ENCODE results near the gene ECHDC3.
"Not testable (repeated sequence)": the region's sequence is repeated elsewhere in the genome, so short reads cannot be mapped to it uniquely, and the experiment has no call there.

The ECHDC3 gene

DNA sequence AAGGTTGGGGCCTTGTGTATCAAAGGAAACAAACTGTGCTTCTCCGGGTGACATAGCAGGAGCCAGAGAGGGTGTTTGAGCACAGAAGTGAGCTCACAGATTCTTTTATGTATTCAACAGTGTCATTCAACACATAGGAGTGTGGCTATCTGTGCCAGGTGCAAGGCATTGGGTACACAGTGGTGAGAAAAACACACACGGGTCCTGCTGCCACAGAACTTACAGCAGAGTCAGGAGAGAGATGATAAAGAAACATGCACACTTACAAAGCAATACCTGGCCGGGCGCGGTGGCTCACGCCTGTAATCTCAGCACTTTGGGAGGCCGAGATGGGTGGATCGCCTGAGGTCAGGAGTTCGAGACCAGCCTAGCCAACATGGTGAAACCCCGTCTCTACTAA lies 16.3 kb upstream of the ECHDC3 start:
- H3K27ac Mint-ChIP-seq = no peak overlapping the region
- no peak overlapping the region for H3K4me3 Mint-ChIP-seq

DNA sequence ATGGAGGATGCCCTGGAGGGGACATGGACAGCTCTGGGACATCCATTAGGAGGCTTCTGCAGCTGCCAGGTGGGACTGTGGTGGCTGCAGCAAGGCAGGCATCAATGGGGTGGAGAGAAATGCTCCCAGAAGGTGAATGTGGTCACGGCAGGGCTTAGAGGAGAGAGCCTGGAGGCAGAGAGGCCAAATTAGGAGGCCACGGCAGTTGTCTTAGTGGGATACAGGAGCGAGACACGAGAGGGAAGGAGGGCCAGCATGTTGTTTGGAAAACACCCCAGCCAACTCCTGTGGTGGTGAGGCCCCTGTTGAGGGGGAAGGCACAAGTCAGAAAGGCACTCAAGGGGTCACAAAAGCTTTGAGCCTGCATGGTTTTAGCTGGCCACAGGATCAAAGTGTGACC lies 14.6 kb upstream of the ECHDC3 start:
- H3K36me3 Mint-ChIP-seq = no peaks in the 10 kb centered on the region
- DNase-seq (ENCODE audit: low spot score in 2 of 2) (no peak), ATAC-seq (ENCODE audit: low read depth) (no peak)
- H3K4me1 Mint-ChIP-seq = peaks cover 5% of the 10 kb centered on the region
- H3K27ac Mint-ChIP-seq = no peak overlapping the region
- H3K4me3 Mint-ChIP-seq = no peak overlapping the region
- H3K27me3 Mint-ChIP-seq = no peaks in the 10 kb centered on the region
- no peaks in the 10 kb centered on the region for H3K9me3 Mint-ChIP-seq

More for the DNA sequence above, 16.3 kb upstream of the ECHDC3 start:
- Mint-ChIP-seq H3K36me3 (no peaks in the 10 kb centered on the region), H3K27me3 (no peaks in the 10 kb centered on the region), H3K9me3 (no peaks in the 10 kb centered on the region), H3K4me1 (peaks cover 13% of the 10 kb centered on the region)
- ATAC-seq (ENCODE audit: low read depth) = no peak
- no peak for DNase-seq (ENCODE audit: low spot score in 2 of 2)

DNA sequence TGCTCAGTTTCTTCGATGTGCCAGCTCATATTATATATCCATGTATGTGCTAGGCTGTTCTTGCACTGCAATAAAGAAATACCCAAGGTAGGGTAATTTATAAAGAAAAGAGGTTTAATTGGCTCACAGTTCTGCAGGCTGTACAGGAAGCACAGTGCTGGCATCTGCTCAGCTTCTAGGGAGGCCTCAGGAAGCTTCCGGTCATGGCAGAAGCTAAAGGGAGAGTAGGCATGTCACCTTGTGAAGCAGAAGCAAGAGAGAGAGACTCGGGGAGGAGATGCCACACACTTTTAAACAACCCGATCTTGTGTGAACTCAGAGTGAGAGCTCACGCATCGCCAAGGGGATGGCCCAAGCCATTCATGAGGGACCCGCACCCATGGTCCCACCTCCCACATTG lies 13.8 kb upstream of the ECHDC3 start:
- DNase-seq (ENCODE audit: low spot score in 2 of 2) (no peak), ATAC-seq (ENCODE audit: low read depth) (no peak)
- H3K9me3 Mint-ChIP-seq = no peaks in the 10 kb centered on the region
- H3K36me3 Mint-ChIP-seq = no peaks in the 10 kb centered on the region
- H3K27me3 Mint-ChIP-seq = no peaks in the 10 kb centered on the region
- H3K4me1 Mint-ChIP-seq = peaks cover 5% of the 10 kb centered on the region
- H3K4me3 Mint-ChIP-seq = no peak overlapping the region
- H3K27ac Mint-ChIP-seq = no peak overlapping the region

- no peak for DNase-seq (ENCODE audit: low spot score in 2 of 2)
- H3K4me1 Mint-ChIP-seq = peaks cover 5% of the 10 kb centered on the region
- H3K27me3 Mint-ChIP-seq = no peaks in the 10 kb centered on the region
- no peaks in the 10 kb centered on the region for H3K36me3 Mint-ChIP-seq
- H3K27ac Mint-ChIP-seq = no peak overlapping the region
- no peak for ATAC-seq (ENCODE audit: low read depth)
- no peak overlapping the region for H3K4me3 Mint-ChIP-seq
- no peaks in the 10 kb centered on the region for H3K9me3 Mint-ChIP-seq
These were observed 12.3 kb upstream of the ECHDC3 start for GRCh38 chr10:11729790-11730315.

- no peaks in the 10 kb centered on the region for H3K36me3 Mint-ChIP-seq
- no peaks in the 10 kb centered on the region for H3K27me3 Mint-ChIP-seq
- H3K9me3 Mint-ChIP-seq = no peaks in the 10 kb centered on the region
- DNase-seq (ENCODE audit: low spot score in 2 of 2) (no peak), ATAC-seq (ENCODE audit: low read depth) (no peak)
- no peak overlapping the region for H3K27ac Mint-ChIP-seq
- no peaks in the 10 kb centered on the region for H3K4me1 Mint-ChIP-seq
- no peak overlapping the region for H3K4me3 Mint-ChIP-seq
These were observed 11.4 kb upstream of the ECHDC3 start for GRCh38 chr10:11730779-11731178.

- H3K36me3 Mint-ChIP-seq; H3K4me1 Mint-ChIP-seq; H3K27ac Mint-ChIP-seq; H3K27me3 Mint-ChIP-seq; H3K9me3 Mint-ChIP-seq; ATAC-seq (ENCODE audit: low read depth); DNase-seq (ENCODE audit: low spot score in 2 of 2): not testable (repeated sequence)
- peak overlapping the region; percentile 81 for H3K4me3 Mint-ChIP-seq
These were observed 5.4 kb upstream of the ECHDC3 start for GRCh38 chr10:11736767-11737166.

DNA sequence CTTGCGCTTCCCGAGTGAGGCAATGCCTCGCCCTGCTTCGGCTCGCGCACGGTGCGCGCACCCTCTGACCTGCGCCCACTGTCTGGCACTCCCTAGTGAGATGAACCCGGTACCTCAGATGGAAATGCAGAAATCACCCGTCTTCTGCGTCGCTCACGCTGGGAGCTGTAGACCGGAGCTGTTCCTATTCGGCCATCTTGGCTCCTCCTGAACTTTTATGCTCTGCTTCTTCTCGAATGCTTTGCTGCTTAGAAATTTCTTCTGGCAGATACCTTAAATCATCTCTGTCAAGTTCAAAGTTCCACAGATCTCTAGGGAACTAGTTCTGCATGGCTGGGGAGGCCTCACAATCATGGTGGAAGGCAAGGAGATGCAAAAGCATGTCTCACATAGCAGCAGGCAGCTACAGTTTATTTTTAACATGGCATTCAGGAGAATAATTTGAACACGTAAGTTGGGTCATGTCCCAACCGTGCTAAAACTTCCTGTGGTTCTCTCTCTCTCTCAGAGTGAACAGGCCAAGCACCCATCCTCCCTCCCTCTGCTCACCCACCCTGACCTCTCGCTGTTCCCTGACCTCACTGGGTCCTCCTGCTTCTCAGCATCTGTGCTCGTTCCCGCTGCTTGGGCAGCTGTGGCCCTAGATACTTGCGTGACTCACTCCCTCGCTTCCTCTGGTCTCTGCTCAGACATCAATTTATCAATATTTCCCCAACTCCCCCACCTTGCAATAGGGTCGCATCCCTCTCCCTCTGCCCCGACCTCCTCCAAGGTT lies 4.7 kb upstream of the ECHDC3 start:
- ATAC-seq (ENCODE audit: low read depth); H3K4me1 Mint-ChIP-seq; H3K27me3 Mint-ChIP-seq; H3K36me3 Mint-ChIP-seq; DNase-seq (ENCODE audit: low spot score in 2 of 2); H3K9me3 Mint-ChIP-seq: not testable (repeated sequence)
- Mint-ChIP-seq H3K4me3 (peak overlapping the region; percentile 81), H3K27ac (peak overlapping the region; percentile 24)

DNA sequence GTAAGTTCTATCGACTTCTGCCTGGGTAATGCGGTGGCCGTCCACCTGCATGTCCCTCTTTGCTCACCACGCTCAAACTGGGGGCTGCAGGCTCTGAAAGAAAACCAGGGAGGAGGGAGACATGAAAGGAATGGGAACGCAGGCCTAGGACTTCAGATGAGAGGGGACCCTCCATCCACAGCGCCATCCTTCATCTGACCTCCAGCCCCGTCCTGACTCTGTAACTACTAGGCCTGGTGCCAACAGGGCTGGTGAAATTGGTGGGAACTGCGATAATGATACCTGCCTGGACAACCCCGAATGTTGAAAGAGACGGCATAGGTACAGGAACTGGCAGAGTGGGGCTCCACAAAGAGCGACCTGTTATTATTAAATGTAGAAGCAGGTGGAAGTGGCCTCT lies 1.3 kb upstream of the ECHDC3 start:
- ATAC-seq (ENCODE audit: low read depth) = no peak
- Mint-ChIP-seq H3K4me3 (peak overlapping the region; percentile 24), H3K27me3 (peaks cover 5% of the 10 kb centered on the region)

GRCh38 chr10:11741608-11742007 lies 574 bp upstream of the ECHDC3 start:
- no peaks in the 10 kb centered on the region for H3K36me3 Mint-ChIP-seq
- no peak for ATAC-seq (ENCODE audit: low read depth)
- DNase-seq (ENCODE audit: low spot score in 2 of 2) = no peak
- no peak overlapping the region for H3K27ac Mint-ChIP-seq
- peaks cover 11% of the 10 kb centered on the region for H3K4me1 Mint-ChIP-seq
- H3K9me3 Mint-ChIP-seq = no peaks in the 10 kb centered on the region
- H3K27me3 Mint-ChIP-seq = peaks cover 5% of the 10 kb centered on the region
- H3K4me3 Mint-ChIP-seq = peak overlapping the region; percentile 78

More for the DNA sequence above, 1.3 kb upstream of the ECHDC3 start:
- Mint-ChIP-seq H3K36me3 (no peaks in the 10 kb centered on the region), H3K27ac (no peak overlapping the region), H3K4me1 (peaks cover 11% of the 10 kb centered on the region), H3K9me3 (no peaks in the 10 kb centered on the region)
- no peak for DNase-seq (ENCODE audit: low spot score in 2 of 2)

DNA sequence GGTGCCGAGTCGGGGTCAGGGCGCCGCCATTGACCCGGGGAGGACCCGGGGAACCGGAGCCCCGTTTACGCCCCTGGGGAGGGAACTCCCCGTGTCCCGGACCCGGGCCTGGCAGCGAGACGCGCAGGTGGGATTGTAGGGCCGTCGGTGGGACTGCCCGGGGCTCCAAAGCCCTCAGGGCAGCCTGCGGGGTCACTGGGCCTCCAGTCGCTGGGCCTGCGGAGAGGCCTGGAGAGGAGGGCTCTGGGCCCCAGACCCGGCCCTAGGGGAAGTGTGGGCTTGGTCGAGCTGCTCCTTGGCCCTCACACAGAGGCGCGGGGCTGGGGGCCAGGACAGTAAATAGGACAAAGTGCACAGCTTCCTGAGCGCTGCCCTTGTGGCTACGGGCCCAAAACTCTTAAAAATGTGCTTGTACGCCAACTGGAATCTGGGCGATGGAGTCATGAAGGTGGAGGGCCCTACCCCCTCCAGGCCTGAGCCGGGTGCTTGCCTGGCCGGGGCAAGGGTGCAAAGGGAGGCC lies 657 bp downstream of the ECHDC3 start:
- H3K4me3 Mint-ChIP-seq = peak overlapping the region; percentile 63
- no peak overlapping the region for H3K27ac Mint-ChIP-seq
- DNase-seq (ENCODE audit: low spot score in 2 of 2) (no peak), ATAC-seq (ENCODE audit: low read depth) (no peak)
- H3K27me3 Mint-ChIP-seq = peaks cover 2% of the 10 kb centered on the region
- no peaks in the 10 kb centered on the region for H3K9me3 Mint-ChIP-seq
- no peaks in the 10 kb centered on the region for H3K36me3 Mint-ChIP-seq
- H3K4me1 Mint-ChIP-seq = peaks cover 7% of the 10 kb centered on the region

DNA sequence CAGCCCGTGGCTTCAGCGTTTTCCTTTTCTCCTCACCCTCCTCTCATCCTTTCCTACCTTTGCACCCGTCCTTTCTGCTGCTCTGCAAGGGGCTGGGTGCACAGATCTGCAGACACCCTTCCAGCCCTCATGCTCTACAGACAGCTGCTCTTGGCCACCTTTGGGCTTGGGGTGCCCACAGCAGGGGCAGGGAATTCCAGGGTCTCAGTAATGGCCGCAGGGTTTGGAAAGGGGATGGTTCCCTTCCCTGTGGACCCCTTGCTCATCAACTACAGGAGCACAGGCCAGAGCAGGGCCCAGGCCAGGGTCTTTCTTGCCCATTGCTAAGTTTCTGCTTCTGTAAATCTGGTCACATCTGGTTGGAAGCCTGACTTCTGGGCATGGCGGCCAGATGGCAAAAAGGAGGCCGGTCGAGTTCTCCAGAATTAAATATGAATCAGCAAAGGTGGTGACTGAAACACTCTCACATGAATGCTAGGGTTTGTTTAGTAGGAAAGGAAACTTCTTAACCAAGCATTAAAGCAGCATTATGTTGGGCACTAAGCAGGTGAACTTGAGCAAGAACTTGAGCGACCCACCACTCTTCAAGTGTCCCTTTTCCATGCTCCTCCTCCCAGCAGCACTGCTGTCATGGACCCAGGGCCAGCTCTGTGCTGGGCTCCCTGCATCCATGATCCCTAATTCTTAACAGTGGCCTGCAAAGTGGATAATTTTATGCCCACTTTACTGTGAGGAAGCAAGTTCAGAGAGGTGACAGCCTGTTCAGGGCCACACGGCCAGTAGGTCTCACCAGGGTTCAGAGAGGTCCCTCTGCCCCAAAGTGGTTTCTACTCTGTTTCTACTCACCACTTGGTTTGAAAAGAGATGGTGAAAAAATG lies 1.5 kb downstream of the ECHDC3 start:
- no peaks in the 10 kb centered on the region for H3K27me3 Mint-ChIP-seq
- DNase-seq (ENCODE audit: low spot score in 2 of 2) = no peak
- H3K4me3 Mint-ChIP-seq = peak overlapping the region; percentile 63
- peaks cover 6% of the 10 kb centered on the region for H3K4me1 Mint-ChIP-seq
- ATAC-seq (ENCODE audit: low read depth) = no peak
- H3K27ac Mint-ChIP-seq = no peak overlapping the region
- no peaks in the 10 kb centered on the region for H3K36me3 Mint-ChIP-seq
- H3K9me3 Mint-ChIP-seq = no peaks in the 10 kb centered on the region

DNA sequence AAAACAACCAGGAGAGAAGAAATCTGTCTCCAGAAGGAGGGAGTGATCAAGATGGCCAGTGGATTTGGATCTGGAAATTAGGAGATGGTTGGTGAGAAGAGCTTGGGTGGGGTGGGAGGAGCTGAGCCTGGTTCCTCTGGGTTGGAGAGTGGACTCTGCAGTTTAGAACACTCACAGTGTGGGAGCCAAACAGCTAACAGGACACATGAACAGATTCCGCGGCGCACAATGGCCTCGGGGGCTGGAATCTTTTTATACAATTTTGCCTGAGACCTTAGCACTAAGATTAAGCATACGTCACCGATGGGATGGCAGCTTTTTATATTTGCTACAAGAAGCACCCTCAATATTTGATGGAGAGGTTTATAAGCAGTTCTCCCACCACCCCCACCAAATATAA lies 2.9 kb downstream of the ECHDC3 start:
- ATAC-seq (ENCODE audit: low read depth) (no peak), DNase-seq (ENCODE audit: low spot score in 2 of 2) (no peak)
- Mint-ChIP-seq H3K36me3 (peaks cover 3% of the 10 kb centered on the region), H3K9me3 (no peaks in the 10 kb centered on the region), H3K4me1 (peaks cover 6% of the 10 kb centered on the region), H3K27me3 (no peaks in the 10 kb centered on the region), H3K4me3 (no peak overlapping the region), H3K27ac (no peak overlapping the region)

- no peak overlapping the region for H3K27ac Mint-ChIP-seq
- no peaks in the 10 kb centered on the region for H3K9me3 Mint-ChIP-seq
- DNase-seq (ENCODE audit: low spot score in 2 of 2) (no peak), ATAC-seq (ENCODE audit: low read depth) (no peak)
- peaks cover 3% of the 10 kb centered on the region for H3K36me3 Mint-ChIP-seq
- no peak overlapping the region for H3K4me3 Mint-ChIP-seq
- H3K4me1 Mint-ChIP-seq = peaks cover 2% of the 10 kb centered on the region
- no peaks in the 10 kb centered on the region for H3K27me3 Mint-ChIP-seq
These were observed 4.8 kb downstream of the ECHDC3 start for GRCh38 chr10:11746883-11747539.

GRCh38 chr10:11748866-11749265 lies 6.7 kb downstream of the ECHDC3 start:
- Mint-ChIP-seq H3K36me3 (peaks cover 3% of the 10 kb centered on the region), H3K27ac (no peak overlapping the region), H3K27me3 (no peaks in the 10 kb centered on the region), H3K4me3 (no peak overlapping the region), H3K4me1 (no peaks in the 10 kb centered on the region), H3K9me3 (no peaks in the 10 kb centered on the region)
- DNase-seq (ENCODE audit: low spot score in 2 of 2) (no peak), ATAC-seq (ENCODE audit: low read depth) (no peak)
